CD4-positive, alpha-beta memory T cell (primary cell): ENCODE measurements around the gene GNAO1. TPM values are rescaled to one million over a fixed set of nuclear protein-coding genes. Genes with fewer than 3 reads are reported as not detected.

ENCODE experiments used
- CTCF ChIA-PET: fragments of 350-600 bp; sonication (Branson Sonifier 250); formaldehyde crosslinking; loops from one replicate; lab custom pipeline; 2021; ENCODE audit warnings: inconsistent platforms; ENCODE audit not compliant: partially characterized antibody; lab: Charles Lee
- POLR2A ChIA-PET: fragments of 350-600 bp; sonication (Branson Sonifier 250); formaldehyde crosslinking; loops from one replicate; lab custom pipeline; 2021; ENCODE audit not compliant: partially characterized antibody; lab: Charles Lee
- DNase-seq, 5 donors: peaks; one replicate each; pipeline versions ENCODE4 v3.0.0 to v3.0.0-alpha.2; 2020 to 2022; ENCODE audit warnings: mixed read lengths in 1 of 5
- H3K27ac ChIP-seq: one replicate; pipeline ENCODE4 v1.7.0; 2013; ENCODE audit warnings: low read depth, low read length
- H3K27me3 ChIP-seq: 2 replicates; pipeline ENCODE4 v1.7.0; 2013; ENCODE audit warnings: mild to moderate bottlenecking, low read length, moderate library complexity; ENCODE audit not compliant: insufficient read depth
- H3K36me3 ChIP-seq: 2 replicates; pipeline ENCODE4 v1.7.0; 2013; ENCODE audit warnings: mild to moderate bottlenecking, low read length, moderate library complexity; ENCODE audit not compliant: insufficient read depth
- H3K4me1 ChIP-seq: 2 replicates; pipeline ENCODE4 v1.7.0; 2013; ENCODE audit warnings: mild to moderate bottlenecking, low read length, moderate library complexity; ENCODE audit not compliant: insufficient read depth
- H3K4me3 ChIP-seq, 2 donors: one replicate each; pipeline ENCODE4 v1.7.0; 2013; ENCODE audit warnings: low read length in 2 of 2, mild to moderate bottlenecking in 1 of 2
- H3K9me3 ChIP-seq, 2 donors: one replicate each; pipeline ENCODE4 v1.7.0; 2013; ENCODE audit warnings: low read length in 2 of 2, control low read depth in 1 of 2; ENCODE audit not compliant: control insufficient read depth in 1 of 2
- H3K27ac Mint-ChIP-seq, 7 donors: one replicate each; pipeline ENCODE4 v1.8.0; 2020 to 2021; ENCODE audit warnings: mixed read lengths in 7 of 7, mild to moderate bottlenecking in 6 of 7, inconsistent platforms in 3 of 7, moderate library complexity in 3 of 7
- H3K27me3 Mint-ChIP-seq, 2 donors: one replicate each; pipeline ENCODE4 v1.8.0; 2020 to 2021; ENCODE audit warnings: mixed read lengths in 2 of 2
- H3K36me3 Mint-ChIP-seq, 2 donors: one replicate each; pipeline ENCODE4 v1.8.0; 2020 to 2021; ENCODE audit warnings: mixed read lengths in 2 of 2, inconsistent platforms in 1 of 2, mild to moderate bottlenecking in 1 of 2
- H3K4me1 Mint-ChIP-seq, 4 donors: one replicate each; pipeline ENCODE4 v1.8.0; 2020 to 2021; ENCODE audit warnings: mixed read lengths in 4 of 4, mild to moderate bottlenecking in 1 of 4
- H3K4me3 Mint-ChIP-seq, 8 donors: one replicate each; pipeline ENCODE4 v1.8.0; 2020 to 2021; ENCODE audit warnings: mixed read lengths in 8 of 8, mild to moderate bottlenecking in 7 of 8, moderate library complexity in 6 of 8, inconsistent platforms in 3 of 8
- H3K9me3 Mint-ChIP-seq, 8 donors: one replicate each; pipeline ENCODE4 v1.8.0; 2020 to 2021; ENCODE audit warnings: mixed read lengths in 8 of 8, mild to moderate bottlenecking in 5 of 8, inconsistent platforms in 3 of 8, moderate library complexity in 1 of 8
- intact Hi-C: fragments of 100-400 bp; cut with micrococcal nuclease; formaldehyde crosslinking; loops from one replicate; pipeline ENCODE4 v1.15.1; 2023
- polyA plus RNA-seq, 2 donors: library from polyadenylated mRNA; unstranded; fragments of 300-500 nt; fragmentation: Illumina TruSeq; gene quantifications; one replicate each; pipeline ENCODE4 v1.2.3, GENCODE V29; 2021
- total RNA-seq, 2 experiments: library from RNA; stranded (reverse); gene quantifications; one replicate each; pipeline ENCODE4 v1.2.3, GENCODE V29; 2021

The GNAO1 gene
- total and polyA plus RNA-seq, 4 experiments from 2014 or later = 1.5 to 10.8 (median 10.5) TPM; not detected in 1

DNA sequence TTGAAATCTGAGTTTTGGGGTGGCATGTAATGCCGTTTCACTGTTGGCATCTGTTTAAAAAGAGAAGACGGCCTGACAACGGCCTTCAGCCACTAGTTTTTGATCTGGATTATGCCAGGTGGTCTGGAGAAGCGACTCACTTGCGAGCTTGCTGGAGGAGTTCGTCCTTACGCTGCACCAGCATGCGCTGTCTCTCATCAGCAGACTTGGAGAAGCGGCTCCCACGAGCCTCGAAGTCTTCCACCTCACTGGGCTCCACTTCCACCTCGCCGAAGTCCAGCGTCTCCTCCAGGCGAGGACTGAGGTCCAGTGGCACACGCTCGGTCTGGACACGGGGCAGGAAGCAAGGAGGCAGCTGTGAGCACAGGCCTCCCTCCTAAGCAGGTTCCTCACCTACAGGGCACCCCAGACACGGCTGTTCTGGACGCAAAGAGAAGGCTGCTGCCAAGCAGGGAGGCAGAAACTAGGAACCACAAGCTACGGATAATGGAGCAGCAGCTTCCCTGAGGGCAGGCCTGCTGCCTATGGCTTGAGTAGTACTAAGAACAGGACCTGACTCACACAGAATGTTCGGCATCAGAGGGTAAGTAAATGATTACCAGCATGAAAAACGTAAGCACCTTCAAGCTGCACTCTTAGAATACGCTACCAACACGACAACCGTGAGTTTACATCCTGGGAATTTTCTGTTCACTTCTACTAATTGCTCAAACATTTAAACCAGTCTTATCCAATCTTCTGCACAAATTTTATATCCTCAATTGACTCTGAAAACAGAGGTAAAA lies 172.7 kb downstream of the GNAO1 start:
- H3K4me1 ChIP-seq = no peaks in the 10 kb centered on the region
- intact Hi-C loops = no loop called here
- no peak overlapping the region for H3K27ac ChIP-seq
- POLR2A ChIA-PET = no interaction called here
- CTCF ChIA-PET = no interaction called here
- no peak for DNase-seq
- H3K4me3 ChIP-seq = no peak overlapping the region
- no peak overlapping the region for H3K4me3 Mint-ChIP-seq
- peak overlapping the region in 1 of 7 donors; percentile 35 for H3K27ac Mint-ChIP-seq
- H3K9me3 ChIP-seq = no peaks in the 10 kb centered on the region
- peaks cover 50% of the 10 kb centered on the region for H3K36me3 ChIP-seq
- no peaks in the 10 kb centered on the region for H3K9me3 Mint-ChIP-seq
- H3K4me1 Mint-ChIP-seq = peaks cover 0 to 8% (median 3%) of the 10 kb centered on the region in 4 donors
- no peaks in the 10 kb centered on the region for H3K27me3 Mint-ChIP-seq
- H3K36me3 Mint-ChIP-seq = peaks cover 21 to 68% of the 10 kb centered on the region in 2 donors
- H3K27me3 ChIP-seq = no peaks in the 10 kb centered on the region

DNA sequence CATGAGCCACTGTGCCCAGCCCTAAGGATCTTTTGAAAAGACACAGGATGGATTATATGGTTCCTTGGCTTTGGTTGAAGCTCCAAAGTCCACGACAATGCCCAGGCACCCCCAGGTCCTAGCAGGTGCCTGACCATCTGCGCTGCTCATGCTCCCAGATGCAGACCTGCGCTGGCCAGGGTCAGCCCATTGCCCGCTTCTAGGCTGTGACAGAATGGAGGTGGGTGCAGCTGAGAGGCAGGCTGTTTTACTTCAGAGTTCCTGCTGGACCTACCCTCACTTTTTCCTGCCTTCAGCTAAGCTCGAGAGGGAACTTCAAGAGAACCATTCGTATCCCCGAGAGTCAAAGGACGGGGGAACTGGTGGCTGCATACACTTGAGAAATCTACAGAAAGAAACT lies 173.6 kb downstream of the GNAO1 start:
- Histone ChIP-seq H3K9me3 (no peaks in the 10 kb centered on the region), H3K36me3 (peaks cover 58% of the 10 kb centered on the region), H3K27me3 (no peaks in the 10 kb centered on the region), H3K4me3 (no peak overlapping the region), H3K4me1 (no peaks in the 10 kb centered on the region), H3K27ac (no peak overlapping the region)
- Mint-ChIP-seq H3K4me1 (peaks cover 0 to 3% (median under 1%) of the 10 kb centered on the region in 4 donors), H3K27ac (no peak overlapping the region), H3K27me3 (no peaks in the 10 kb centered on the region), H3K4me3 (no peak overlapping the region), H3K36me3 (peaks cover 21 to 76% of the 10 kb centered on the region in 2 donors), H3K9me3 (no peaks in the 10 kb centered on the region)
- intact Hi-C loops = no loop called here
- no peak for DNase-seq
- ChIA-PET POLR2A (no interaction called here), CTCF (interaction anchor here (1.5 kb wide), 1 partner anchor 9 kb away, joined by 5 read pairs; no protein-coding TSS in a partner anchor)

GRCh38 chr16:56365552-56365951 lies 174.3 kb downstream of the GNAO1 start:
- H3K36me3 Mint-ChIP-seq = peaks cover 24 to 79% of the 10 kb centered on the region in 2 donors
- POLR2A ChIA-PET = no interaction called here

GRCh38 chr16:56366945-56367344 lies 175.7 kb downstream of the GNAO1 start:
- ChIA-PET CTCF (no interaction called here), POLR2A (no interaction called here)
- H3K4me1 ChIP-seq = peaks cover 5% of the 10 kb centered on the region
- no peaks in the 10 kb centered on the region for H3K9me3 Mint-ChIP-seq
- no peak overlapping the region for H3K4me3 Mint-ChIP-seq
- H3K36me3 ChIP-seq = peaks cover 58% of the 10 kb centered on the region
- no peak overlapping the region for H3K27ac ChIP-seq
- H3K9me3 ChIP-seq = no peaks in the 10 kb centered on the region
- peaks cover 21 to 73% of the 10 kb centered on the region in 2 donors for H3K36me3 Mint-ChIP-seq
- H3K4me1 Mint-ChIP-seq = peaks cover 1 to 8% (median 3%) of the 10 kb centered on the region in 4 donors
- no peak for DNase-seq
- no peak overlapping the region for H3K27ac Mint-ChIP-seq
- H3K27me3 Mint-ChIP-seq = no peaks in the 10 kb centered on the region
- no peaks in the 10 kb centered on the region for H3K27me3 ChIP-seq
- intact Hi-C loops = no loop called here
- no peak overlapping the region for H3K4me3 ChIP-seq

More at GRCh38 chr16:56365552-56365951, 174.3 kb downstream of the GNAO1 start:
- Mint-ChIP-seq H3K4me3 (no peak overlapping the region), H3K27me3 (no peaks in the 10 kb centered on the region), H3K4me1 (no peaks in the 10 kb centered on the region), H3K27ac (no peak overlapping the region), H3K9me3 (no peaks in the 10 kb centered on the region)
- DNase-seq = no peak
- Histone ChIP-seq H3K4me3 (no peak overlapping the region), H3K9me3 (no peaks in the 10 kb centered on the region), H3K27me3 (no peaks in the 10 kb centered on the region), H3K36me3 (peaks cover 58% of the 10 kb centered on the region), H3K4me1 (no peaks in the 10 kb centered on the region), H3K27ac (no peak overlapping the region)
- CTCF ChIA-PET = interaction anchor here (1.5 kb wide), 1 partner anchor 9 kb away, joined by 5 read pairs; no protein-coding TSS in a partner anchor
- intact Hi-C loops = no loop called here

DNA sequence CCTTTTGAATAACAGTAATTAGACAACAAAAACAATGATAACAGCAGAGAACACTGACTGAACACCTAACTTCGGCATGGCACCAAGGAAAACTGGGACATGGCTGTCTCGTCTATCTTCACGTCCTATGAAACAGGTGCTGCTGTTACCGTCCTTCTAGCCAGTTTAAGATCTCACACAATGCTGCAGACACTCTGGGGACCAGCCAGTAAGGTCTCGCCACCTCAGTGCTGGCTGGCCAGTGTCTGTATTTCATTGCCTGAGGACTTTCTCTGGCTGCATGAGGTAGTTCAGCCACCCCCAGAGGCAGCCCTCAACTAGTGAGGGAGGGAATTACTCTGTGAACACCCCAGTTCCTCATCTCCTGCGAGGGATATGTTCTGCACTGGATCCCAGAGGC lies 176.5 kb downstream of the GNAO1 start:
- H3K4me1 Mint-ChIP-seq = peaks cover 7 to 16% (median 10%) of the 10 kb centered on the region in 4 donors

GRCh38 chr16:56368545-56368944 lies 177.3 kb downstream of the GNAO1 start:
- no peak for DNase-seq
- Mint-ChIP-seq H3K36me3 (peaks cover 21 to 64% of the 10 kb centered on the region in 2 donors), H3K27me3 (no peaks in the 10 kb centered on the region), H3K9me3 (no peaks in the 10 kb centered on the region), H3K4me1 (peaks cover 10 to 24% (median 14%) of the 10 kb centered on the region in 4 donors), H3K27ac (no peak overlapping the region), H3K4me3 (no peak overlapping the region)
- Histone ChIP-seq H3K27ac (no peak overlapping the region), H3K27me3 (no peaks in the 10 kb centered on the region), H3K36me3 (peaks cover 43% of the 10 kb centered on the region), H3K4me1 (peaks cover 12% of the 10 kb centered on the region), H3K4me3 (no peak overlapping the region), H3K9me3 (no peaks in the 10 kb centered on the region)
- intact Hi-C loops = no loop called here
- ChIA-PET CTCF (no interaction called here), POLR2A (no interaction called here)

More for the DNA sequence above, 176.5 kb downstream of the GNAO1 start:
- Histone ChIP-seq H3K27ac (no peak overlapping the region), H3K4me3 (no peak overlapping the region), H3K4me1 (peaks cover 12% of the 10 kb centered on the region), H3K9me3 (no peaks in the 10 kb centered on the region), H3K36me3 (peaks cover 51% of the 10 kb centered on the region), H3K27me3 (no peaks in the 10 kb centered on the region)
- H3K36me3 Mint-ChIP-seq = peaks cover 19 to 69% of the 10 kb centered on the region in 2 donors
- intact Hi-C loops = no loop called here
- CTCF ChIA-PET = no interaction called here
- H3K9me3 Mint-ChIP-seq = no peaks in the 10 kb centered on the region
- POLR2A ChIA-PET = no interaction called here
- H3K4me3 Mint-ChIP-seq = no peak overlapping the region
- peak overlapping the region in 2 of 7 donors; percentile 37 to 46 for H3K27ac Mint-ChIP-seq
- no peaks in the 10 kb centered on the region for H3K27me3 Mint-ChIP-seq
- no peak for DNase-seq

DNA sequence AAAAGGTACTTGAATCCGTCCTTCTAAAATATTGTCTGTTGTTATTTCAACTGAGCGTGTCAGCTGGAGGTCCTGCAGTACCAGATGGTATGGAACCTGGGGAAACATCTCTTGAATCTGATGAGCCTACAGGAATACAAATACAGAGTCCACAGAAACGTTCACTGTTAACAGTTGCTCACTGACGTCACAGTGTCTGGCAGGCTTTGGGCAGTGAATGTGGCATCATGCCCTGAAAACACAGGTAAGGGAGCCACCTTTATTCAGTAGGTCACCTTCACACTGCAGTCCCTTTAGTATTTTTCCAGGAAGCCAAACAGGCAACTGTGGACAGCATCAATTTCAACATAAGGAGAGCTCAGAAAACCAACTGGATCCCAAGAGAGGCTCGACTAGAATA lies 177.9 kb downstream of the GNAO1 start:
- Histone ChIP-seq H3K9me3 (no peaks in the 10 kb centered on the region), H3K4me1 (peaks cover 12% of the 10 kb centered on the region), H3K4me3 (no peak overlapping the region), H3K36me3 (peaks cover 36% of the 10 kb centered on the region), H3K27me3 (no peaks in the 10 kb centered on the region), H3K27ac (no peak overlapping the region)
- no peak overlapping the region for H3K27ac Mint-ChIP-seq
- intact Hi-C loops = no loop called here
- DNase-seq = no peak
- POLR2A ChIA-PET = no interaction called here
- no peak overlapping the region for H3K4me3 Mint-ChIP-seq
- CTCF ChIA-PET = interaction anchor here (1.0 kb wide), 1 partner anchor 13 kb away, joined by 3 read pairs; no protein-coding TSS in a partner anchor
- H3K27me3 Mint-ChIP-seq = no peaks in the 10 kb centered on the region
- H3K4me1 Mint-ChIP-seq = peaks cover 11 to 25% (median 15%) of the 10 kb centered on the region in 4 donors
- H3K9me3 Mint-ChIP-seq = no peaks in the 10 kb centered on the region
- peaks cover 23 to 61% of the 10 kb centered on the region in 2 donors for H3K36me3 Mint-ChIP-seq
